ENCODE results near the gene PRKG1. TPM values are rescaled to one million over a fixed set of nuclear protein-coding genes. Genes with fewer than 3 reads are reported as not detected.

Gene PRKG1
- total and polyA plus RNA-seq, 2 of the 4 experiments (the other 2 are of a cell fraction) = 3.5 to 18.3 TPM

- ChIA-PET POLR2A (ENCODE audit: unreplicated experiment) (no interaction called here), CTCF (no interaction called here)
- no peak overlapping the region for H2AK9ac ChIP-seq (replicated peaks; ENCODE audit: low read depth, low read length, poor library complexity)
- H3K18ac ChIP-seq (ENCODE audit: low read depth, low read length) = no peak overlapping the region
- in situ Hi-C loops (cut with MboI; ENCODE audit: low sequenced_read_pairs) = no loop called here
- H3K36me3 ChIP-seq (ENCODE audit: control insufficient read depth, insufficient read depth, low read length) = no peaks in the 10 kb centered on the region
- H3K23ac ChIP-seq (ENCODE audit: low read depth, low read length) = no peak overlapping the region
- BruUV-seq (replicated peaks) = no TSS peak
- H3K9me3 ChIP-seq (ENCODE audit: control insufficient read depth, insufficient read depth, low read length) = no peaks in the 10 kb centered on the region
- H2BK15ac ChIP-seq (ENCODE audit: low read depth, low read length) = no peak overlapping the region
- H2AFZ ChIP-seq (replicated peaks; ENCODE audit: low read length, poor library complexity) = no peak overlapping the region
- no peak overlapping the region for H4K91ac ChIP-seq (ENCODE audit: insufficient read depth, low read depth, low read length)
- dilution Hi-C loops (cut with HindIII; ENCODE audit: low sequenced_read_pairs, unreplicated experiment) = no loop called here
- no peak overlapping the region for H3K9ac ChIP-seq (ENCODE audit: low read depth, low read length)
- H3K4me1 ChIP-seq (ENCODE audit: control insufficient read depth, insufficient read depth, low read length) = no peaks in the 10 kb centered on the region
- no peak overlapping the region for H2BK5ac ChIP-seq (ENCODE audit: low read depth, low read length, poor library complexity, severe bottlenecking)
- no peak overlapping the region for H3K56ac ChIP-seq (ENCODE audit: extremely low read depth, insufficient read depth, low read length)
- H3K4me2 ChIP-seq (ENCODE audit: low read depth, low read length) = no peak overlapping the region
- no peak overlapping the region for H3K27ac ChIP-seq (ENCODE audit: insufficient read depth, low read length)
- H3K9me1 ChIP-seq (ENCODE audit: insufficient read depth, low read length) = no peaks in the 10 kb centered on the region
- no peak for TF ChIP-seq RCOR1 (IDR thresholded peaks at IDR 0.05; ENCODE audit: insufficient replicate concordance, low read length)
- no peak for TF ChIP-seq CEBPB (IDR thresholded peaks at IDR 0.05; ENCODE audit: low read depth, low read length)
- TF ChIP-seq MAFK (IDR thresholded peaks at IDR 0.05; ENCODE audit: low read depth, low read length) = no peak
- TF ChIP-seq USF2 (IDR thresholded peaks at IDR 0.05; ENCODE audit: low read depth, low read length) = no peak
- TF ChIP-seq RFX5 (IDR thresholded peaks at IDR 0.05; ENCODE audit: low read depth, low read length) = no peak
- TF ChIP-seq SMC3 (IDR thresholded peaks at IDR 0.05; ENCODE audit: low read depth, low read length) = no peak
- no peak for TF ChIP-seq POLR2A (IDR thresholded peaks at IDR 0.05; ENCODE audit: low read depth, low read length)
- no peak for TF ChIP-seq BHLHE40 (IDR thresholded peaks at IDR 0.05; ENCODE audit: low read depth, low read length)
- no peak for TF ChIP-seq MAZ (IDR thresholded peaks at IDR 0.05; ENCODE audit: borderline replicate concordance, low read depth, low read length)
- no peak for TF ChIP-seq FOS (IDR thresholded peaks at IDR 0.05; ENCODE audit: low read depth, low read length)
- TF ChIP-seq CTCF (conservative IDR thresholded peaks at IDR 0.05; ENCODE audit: low read depth, low read length) = no peak
- no peak for TF ChIP-seq CHD1 (IDR thresholded peaks at IDR 0.05; ENCODE audit: low read depth, low read length)
- TF ChIP-seq ELK1 (IDR thresholded peaks at IDR 0.05; ENCODE audit: borderline replicate concordance, low read depth, low read length) = no peak
- TF ChIP-seq MXI1 (IDR thresholded peaks at IDR 0.05; ENCODE audit: borderline replicate concordance, low read depth, low read length) = no peak
- H3K27me3 ChIP-seq (ENCODE audit: control insufficient read depth, insufficient read depth, low read length) = no peaks in the 10 kb centered on the region
- no peak overlapping the region for H3K14ac ChIP-seq (replicated peaks; ENCODE audit: low read depth, low read length)
- H4K5ac ChIP-seq (ENCODE audit: low read depth, low read length) = no peak overlapping the region
- H2AK5ac ChIP-seq (ENCODE audit: low read depth, low read length) = no peak overlapping the region
- intact Hi-C loops (cut with micrococcal nuclease) = no loop called here
- H2BK20ac ChIP-seq (ENCODE audit: low read depth, low read length) = no peak overlapping the region
- peaks cover 0 to 12% of the 10 kb centered on the region in 2 experiments; a peak in 2 of 4 replicates for H3K79me1 ChIP-seq (ENCODE audit: low read depth in 1 of 2, low read length in 2 of 2)
- ATAC-seq (ENCODE audit: low read depth) = no peak
- no peak overlapping the region for H2BK120ac ChIP-seq (ENCODE audit: low read depth, low read length)
- no CpG with 5 or more reads among the region's 1 CpG for WGBS, 2 experiments (ENCODE audit: extremely low coverage in 2 of 2, insufficient read length in 1 of 2)
- no peak overlapping the region for H3K4me3 ChIP-seq (ENCODE audit: insufficient read depth, low read depth, low read length)
- no peak overlapping the region for H3K4ac ChIP-seq (ENCODE audit: low read depth, low read length)
- no peak overlapping the region for H4K8ac ChIP-seq (ENCODE audit: low read depth in 2 of 2, low read length in 2 of 2)
- no peak for DNase-seq
- H4K20me1 ChIP-seq (ENCODE audit: insufficient read depth, low read length) = no peaks in the 10 kb centered on the region
These were observed 170.0 kb downstream of the PRKG1 start for GRCh38 chr10:51244309-51244708.
